Measurements from ENCODE around the gene HBQ1. TPM values are rescaled to one million over a fixed set of nuclear protein-coding genes. Genes with fewer than 3 reads are reported as not detected.

Gene HBQ1
- polyA plus RNA-seq (2013, experiment 1 of 2), result 0.30 TPM
- polyA plus RNA-seq (2013, experiment 2 of 2), result 0.79 TPM

GRCh38 chr16:180101-180675 is at the start of gene HBQ1:
TSS of gene HBQ1 (plus strand) at chr16:180459. CDS start at chr16:180487, 28 bp downstream.
- peak within 1 kb of the TSS; percentile 32 for H3K9ac ChIP-seq (ENCODE audit: low read length)
- peak within 1 kb of the TSS; percentile 52 for H2BK15ac ChIP-seq (ENCODE audit: low read depth, poor library complexity, severe bottlenecking)
- no peak within 1 kb of the TSS for H2BK120ac ChIP-seq (ENCODE audit: low read depth, low read length)
- H4K91ac ChIP-seq (ENCODE audit: low read length), result peak within 1 kb of the TSS; percentile 15
- H2BK12ac ChIP-seq (ENCODE audit: low read length in 2 of 2), result no peak within 1 kb of the TSS
- peak within 1 kb of the TSS in 1 of 2 experiments; percentile 81 for H3K23ac ChIP-seq (ENCODE audit: low read length in 2 of 2)
- peak; percentile 27 for DNase-seq
- no peak within 1 kb of the TSS for H2AK5ac ChIP-seq (ENCODE audit: low read length, severe bottlenecking)
- peak within 1 kb of the TSS; percentile 44 for H2AFZ ChIP-seq (ENCODE audit: low read depth, low read length)
- H3K4me3 ChIP-seq (ENCODE audit: insufficient read depth in 1 of 2, low read depth in 1 of 2, low read length in 2 of 2), result peak within 1 kb of the TSS; percentile 43 to 63
- peak within 1 kb of the TSS in 1 of 2 experiments; percentile 14 for H3K18ac ChIP-seq (ENCODE audit: low read depth in 1 of 2, low read length in 2 of 2)
- H3K9me3 ChIP-seq (ENCODE audit: control insufficient read depth, low read length), result no peaks in the 10 kb centered on the region
- H3K27ac ChIP-seq (ENCODE audit: low read length, poor library complexity, severe bottlenecking), result no peak within 1 kb of the TSS
- 22% methylated on average over 30 of the region's 59 CpGs for WGBS
- H4K8ac ChIP-seq (ENCODE audit: low read length), result no peak within 1 kb of the TSS
- peak within 1 kb of the TSS in 1 of 2 experiments; percentile 30 for H3K4ac ChIP-seq (ENCODE audit: low read depth in 1 of 2, low read length in 2 of 2)
- H2BK5ac ChIP-seq (ENCODE audit: low read depth, low read length, poor library complexity, severe bottlenecking), result no peak within 1 kb of the TSS
- peaks cover 6 to 27% of the 10 kb centered on the region in 2 experiments for H3K36me3 ChIP-seq (ENCODE audit: control insufficient read depth in 1 of 2, insufficient read depth in 2 of 2, low read depth in 1 of 2, low read length in 2 of 2)
- peaks cover 18% of the 10 kb centered on the region for H3K4me1 ChIP-seq (ENCODE audit: control insufficient read depth, insufficient read depth, low read depth, low read length)
- peak within 1 kb of the TSS in 1 of 2 experiments; percentile 70 for H3K14ac ChIP-seq (ENCODE audit: low read length in 2 of 2)
- peaks cover 40 to 42% of the 10 kb centered on the region in 2 experiments for H3K27me3 ChIP-seq (ENCODE audit: control insufficient read depth in 1 of 2, insufficient read depth in 1 of 2, low read length in 2 of 2)
- H3K4me2 ChIP-seq (ENCODE audit: low read length, poor library complexity, severe bottlenecking), result peak within 1 kb of the TSS; percentile 90
- no peaks in the 10 kb centered on the region for H3K79me1 ChIP-seq (replicated peaks; ENCODE audit: low read length, poor library complexity, severe bottlenecking)

DNA sequence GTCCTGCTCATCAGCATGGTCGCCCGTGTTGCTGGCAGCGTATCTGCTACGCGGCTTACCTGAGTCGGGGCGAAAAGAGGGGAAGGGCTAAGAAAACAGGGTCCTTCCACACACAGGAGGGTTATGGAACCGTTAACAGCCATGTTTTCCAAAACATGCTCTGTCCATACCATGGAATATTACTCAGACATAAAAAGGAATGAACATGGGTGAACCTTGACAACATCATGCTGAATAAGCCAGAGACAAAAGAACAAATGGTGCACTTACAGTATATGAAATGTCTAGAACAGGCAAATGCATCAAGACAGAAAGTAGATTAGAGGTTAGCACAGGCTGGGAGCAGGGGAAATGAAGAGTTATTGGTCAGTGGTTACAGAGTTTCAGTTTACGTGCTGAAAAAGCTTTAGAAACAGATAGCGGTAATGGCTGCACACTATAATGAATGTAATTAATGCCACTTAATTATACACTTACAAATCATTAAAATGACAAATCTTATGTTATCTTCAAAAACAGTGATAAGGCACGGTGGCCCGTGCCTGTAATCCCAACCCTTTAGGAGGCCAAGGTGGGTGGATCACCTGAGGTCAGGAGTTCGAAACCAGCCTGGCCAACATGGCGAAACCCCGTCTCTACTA is 49.6 kb upstream of the HBQ1 start:
- no peak for DNase-seq
- 100% methylated on average over 12 of the region's 15 CpGs for WGBS
- H3K9me3 ChIP-seq (ENCODE audit: control insufficient read depth, low read length), result no peaks in the 10 kb centered on the region

DNA sequence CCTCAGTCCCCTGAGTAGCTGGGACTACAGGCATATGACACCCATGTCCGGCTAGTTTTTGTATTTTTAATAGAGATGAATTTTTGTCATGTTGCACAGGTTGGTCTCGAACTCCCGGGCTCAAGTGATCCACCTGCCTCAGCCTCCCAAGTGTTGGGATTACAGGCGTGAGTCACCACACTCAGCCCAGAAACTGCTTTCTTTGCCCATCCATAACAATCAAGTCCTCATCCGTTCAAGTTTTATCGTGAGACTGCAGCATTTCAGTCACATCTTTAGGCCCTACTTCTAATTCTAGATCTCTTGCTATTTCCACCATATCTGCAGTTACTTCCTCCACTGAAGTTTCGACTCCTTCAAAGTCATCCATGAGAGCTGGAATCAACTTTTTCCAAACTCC is 48.1 kb upstream of the HBQ1 start:
- H3K23ac ChIP-seq (ENCODE audit: low read length in 2 of 2), result no peak overlapping the region

More for the DNA sequence above, 49.6 kb upstream of the HBQ1 start:
- Histone ChIP-seq H3K9ac (ENCODE audit: low read length) (no peak overlapping the region), H3K4me2 (ENCODE audit: low read length, poor library complexity, severe bottlenecking) (no peak overlapping the region), H3K18ac (ENCODE audit: low read depth in 1 of 2, low read length in 2 of 2) (no peak overlapping the region), H2AFZ (ENCODE audit: low read depth, low read length) (no peak overlapping the region), H2BK12ac (ENCODE audit: low read length in 2 of 2) (no peak overlapping the region), H3K79me1 (replicated peaks; ENCODE audit: low read length, poor library complexity, severe bottlenecking) (peaks cover 26% of the 10 kb centered on the region), H3K23ac (ENCODE audit: low read length in 2 of 2) (no peak overlapping the region), H2AK5ac (ENCODE audit: low read length, severe bottlenecking) (no peak overlapping the region), H4K8ac (ENCODE audit: low read length) (no peak overlapping the region), H3K4ac (ENCODE audit: low read depth in 1 of 2, low read length in 2 of 2) (no peak overlapping the region), H2BK5ac (ENCODE audit: low read depth, low read length, poor library complexity, severe bottlenecking) (no peak overlapping the region), H3K27me3 (ENCODE audit: control insufficient read depth in 1 of 2, insufficient read depth in 1 of 2, low read length in 2 of 2) (no peaks in the 10 kb centered on the region), H4K91ac (ENCODE audit: low read length) (no peak overlapping the region), H3K27ac (ENCODE audit: low read length, poor library complexity, severe bottlenecking) (no peak overlapping the region), H2BK15ac (ENCODE audit: low read depth, poor library complexity, severe bottlenecking) (no peak overlapping the region), H3K4me3 (ENCODE audit: insufficient read depth in 1 of 2, low read depth in 1 of 2, low read length in 2 of 2) (no peak overlapping the region), H2BK120ac (ENCODE audit: low read depth, low read length) (no peak overlapping the region), H3K14ac (ENCODE audit: low read length in 2 of 2) (no peak overlapping the region), H3K36me3 (ENCODE audit: control insufficient read depth in 1 of 2, insufficient read depth in 2 of 2, low read depth in 1 of 2, low read length in 2 of 2) (peaks cover 13 to 17% of the 10 kb centered on the region in 2 experiments), H3K4me1 (ENCODE audit: control insufficient read depth, insufficient read depth, low read depth, low read length) (no peaks in the 10 kb centered on the region)

DNA sequence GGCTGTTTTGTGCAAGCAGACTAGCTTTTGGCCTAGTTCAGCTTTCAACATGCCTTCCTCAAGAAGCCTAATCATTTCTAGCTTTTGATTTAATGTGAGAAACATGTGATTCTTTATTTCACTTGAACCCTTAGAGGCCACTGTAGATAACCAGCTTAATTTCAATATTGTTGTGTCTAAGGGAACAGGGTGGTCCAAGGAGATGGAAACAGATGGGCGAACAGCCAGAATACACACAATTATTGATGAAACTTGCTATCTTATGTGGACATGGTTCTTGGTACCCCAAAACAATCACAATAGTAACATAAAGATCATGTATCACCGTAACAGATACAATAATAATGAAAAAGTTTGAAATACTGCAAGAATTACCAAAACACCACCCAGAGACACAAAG is 46.5 kb upstream of the HBQ1 start:
- no peak overlapping the region for H4K91ac ChIP-seq (ENCODE audit: low read length)
- H3K4me3 ChIP-seq (ENCODE audit: insufficient read depth in 1 of 2, low read depth in 1 of 2, low read length in 2 of 2), result no peak overlapping the region
- no peak overlapping the region for H2BK12ac ChIP-seq (ENCODE audit: low read length in 2 of 2)
- no peak overlapping the region for H2BK15ac ChIP-seq (ENCODE audit: low read depth, poor library complexity, severe bottlenecking)
- no peak overlapping the region for H3K14ac ChIP-seq (ENCODE audit: low read length in 2 of 2)
- no peak overlapping the region for H3K4ac ChIP-seq (ENCODE audit: low read depth in 1 of 2, low read length in 2 of 2)
- no peak overlapping the region for H3K23ac ChIP-seq (ENCODE audit: low read length in 2 of 2)
- H3K9ac ChIP-seq (ENCODE audit: low read length), result no peak overlapping the region
- peaks cover 4% of the 10 kb centered on the region for H3K4me1 ChIP-seq (ENCODE audit: control insufficient read depth, insufficient read depth, low read depth, low read length)
- no peak overlapping the region for H3K4me2 ChIP-seq (ENCODE audit: low read length, poor library complexity, severe bottlenecking)
- H2AFZ ChIP-seq (ENCODE audit: low read depth, low read length), result no peak overlapping the region
- WGBS, result 90% methylated on average over 2 of the region's 2 CpGs
- no peak for DNase-seq
- no peak overlapping the region for H2AK5ac ChIP-seq (ENCODE audit: low read length, severe bottlenecking)
- H3K9me3 ChIP-seq (ENCODE audit: control insufficient read depth, low read length), result no peaks in the 10 kb centered on the region
- no peak overlapping the region for H3K27ac ChIP-seq (ENCODE audit: low read length, poor library complexity, severe bottlenecking)
- no peak overlapping the region for H2BK120ac ChIP-seq (ENCODE audit: low read depth, low read length)
- H3K27me3 ChIP-seq (ENCODE audit: control insufficient read depth in 1 of 2, insufficient read depth in 1 of 2, low read length in 2 of 2), result no peaks in the 10 kb centered on the region
- H3K36me3 ChIP-seq (ENCODE audit: control insufficient read depth in 1 of 2, insufficient read depth in 2 of 2, low read depth in 1 of 2, low read length in 2 of 2), result peaks cover 7 to 19% of the 10 kb centered on the region in 2 experiments
- H3K79me1 ChIP-seq (replicated peaks; ENCODE audit: low read length, poor library complexity, severe bottlenecking), result peaks cover 20% of the 10 kb centered on the region
- H4K8ac ChIP-seq (ENCODE audit: low read length), result no peak overlapping the region
- no peak overlapping the region for H3K18ac ChIP-seq (ENCODE audit: low read depth in 1 of 2, low read length in 2 of 2)
- H2BK5ac ChIP-seq (ENCODE audit: low read depth, low read length, poor library complexity, severe bottlenecking), result no peak overlapping the region

More for the DNA sequence above, 48.1 kb upstream of the HBQ1 start:
- WGBS, result 92% methylated on average over 6 of the region's 7 CpGs
- Histone ChIP-seq H3K4me2 (ENCODE audit: low read length, poor library complexity, severe bottlenecking) (no peak overlapping the region), H3K27ac (ENCODE audit: low read length, poor library complexity, severe bottlenecking) (no peak overlapping the region), H3K4me3 (ENCODE audit: insufficient read depth in 1 of 2, low read depth in 1 of 2, low read length in 2 of 2) (no peak overlapping the region), H3K4ac (ENCODE audit: low read depth in 1 of 2, low read length in 2 of 2) (no peak overlapping the region), H3K9ac (ENCODE audit: low read length) (no peak overlapping the region), H2BK120ac (ENCODE audit: low read depth, low read length) (no peak overlapping the region), H3K18ac (ENCODE audit: low read depth in 1 of 2, low read length in 2 of 2) (no peak overlapping the region), H2AFZ (ENCODE audit: low read depth, low read length) (no peak overlapping the region), H3K27me3 (ENCODE audit: control insufficient read depth in 1 of 2, insufficient read depth in 1 of 2, low read length in 2 of 2) (no peaks in the 10 kb centered on the region), H4K8ac (ENCODE audit: low read length) (no peak overlapping the region), H3K79me1 (replicated peaks; ENCODE audit: low read length, poor library complexity, severe bottlenecking) (peaks cover 22% of the 10 kb centered on the region), H3K9me3 (ENCODE audit: control insufficient read depth, low read length) (no peaks in the 10 kb centered on the region), H2BK12ac (ENCODE audit: low read length in 2 of 2) (no peak overlapping the region), H4K91ac (ENCODE audit: low read length) (no peak overlapping the region), H3K4me1 (ENCODE audit: control insufficient read depth, insufficient read depth, low read depth, low read length) (peaks cover under 1% of the 10 kb centered on the region), H2BK15ac (ENCODE audit: low read depth, poor library complexity, severe bottlenecking) (no peak overlapping the region), H2AK5ac (ENCODE audit: low read length, severe bottlenecking) (no peak overlapping the region), H3K36me3 (ENCODE audit: control insufficient read depth in 1 of 2, insufficient read depth in 2 of 2, low read depth in 1 of 2, low read length in 2 of 2) (peaks cover 11 to 20% of the 10 kb centered on the region in 2 experiments), H2BK5ac (ENCODE audit: low read depth, low read length, poor library complexity, severe bottlenecking) (no peak overlapping the region), H3K14ac (ENCODE audit: low read length in 2 of 2) (no peak overlapping the region)
- DNase-seq, result no peak
